Panc1 (cell line): Measurements from ENCODE around the gene CNEP1R1. TPM values are rescaled to one million over a fixed set of nuclear protein-coding genes. Genes with fewer than 3 reads are reported as not detected.

ENCODE experiments used
- ATAC-seq: fragments of 200-7000 bp; cut with Tn5 transposase; 2 replicates; pipeline ENCODE4 v1.9.1; 2020; ENCODE audit warnings: mild to moderate bottlenecking, moderate library complexity
- BruUV-seq: library from RNA; stranded (reverse); fragments of 400-500 nt; replicated peaks from 2 replicates; lab custom pipeline; 2021; lab: Mats Ljungman, UMichigan
- CTCF ChIA-PET: fragments of 300-600 bp; sonication (Branson Sonifier 250); formaldehyde crosslinking; loops from one replicate; lab custom pipeline; 2022; ENCODE audit warnings: antibody characterized with exemption; lab: Charles Lee
- POLR2A ChIA-PET: fragments of 300-600 bp; sonication (Branson Sonifier 250); formaldehyde crosslinking; loops from one replicate; lab custom pipeline; 2022; ENCODE audit warnings: antibody characterized with exemption; lab: Charles Lee
- DNase-seq: peaks from one replicate; pipeline ENCODE4 v3.0.0-alpha.2; 2010; ENCODE audit warnings: low read depth, low spot score
- H3K27ac ChIP-seq: 2 replicates; pipeline ENCODE4 v1.5.1; 2011; ENCODE audit warnings: mild to moderate bottlenecking, low read length, inconsistent platforms
- H3K27me3 ChIP-seq: fragments of 200-500 bp; sonication (Bioruptor generic); 2 replicates; pipeline ENCODE4 v1.6.0; 2014; ENCODE audit warnings: low read length, inconsistent platforms; ENCODE audit not compliant: control insufficient read depth, insufficient read depth
- H3K36me3 ChIP-seq: fragments of 200-500 bp; sonication (Bioruptor generic); 2 replicates; pipeline ENCODE4 v1.5.1; 2014; ENCODE audit warnings: inconsistent platforms, mild to moderate bottlenecking, low read length, moderate library complexity; ENCODE audit not compliant: control insufficient read depth, insufficient read depth
- H3K4me1 ChIP-seq: 2 replicates; pipeline ENCODE4 v1.5.1; 2011; ENCODE audit warnings: inconsistent platforms, mild to moderate bottlenecking, low read length, moderate library complexity; ENCODE audit not compliant: control insufficient read depth, insufficient read depth
- H3K4me3 ChIP-seq, 2 experiments: 2 replicates each; pipeline ENCODE4 v1.5.1; 2011 to 2012; ENCODE audit warnings: low read depth in 2 of 2, low read length in 2 of 2, mild to moderate bottlenecking in 2 of 2, inconsistent platforms in 1 of 2, moderate library complexity in 1 of 2
- H3K9me3 ChIP-seq: fragments of 200-500 bp; sonication (Bioruptor generic); 2 replicates; pipeline ENCODE4 v1.5.1; 2014; ENCODE audit warnings: low read depth, mild to moderate bottlenecking, inconsistent platforms, low read length, moderate library complexity; ENCODE audit not compliant: control insufficient read depth, insufficient read depth
- POLR2AphosphoS5 ChIP-seq: IDR thresholded peaks from 2 replicates; pipeline ENCODE4 v1.6.1; 2012; ENCODE audit warnings: mild to moderate bottlenecking, low read depth, low read length, moderate library complexity
- SIN3A ChIP-seq: IDR thresholded peaks from 2 replicates; pipeline ENCODE4 v1.6.1; 2012; ENCODE audit warnings: low read depth, mild to moderate bottlenecking, low read length, moderate library complexity, borderline replicate concordance; ENCODE audit not compliant: insufficient read depth
- TCF7L2 ChIP-seq: IDR thresholded peaks from 2 replicates; pipeline ENCODE4 v1.6.1; 2011; ENCODE audit warnings: mild to moderate bottlenecking, low read depth, low read length, inconsistent platforms
- in situ Hi-C: cut with HindIII; loops from 2 replicates; pipeline ENCODE4 v1.10.0; 2016; ENCODE audit warnings: low sequenced_read_pairs, low pct_unique_long_range_greater_than_20kb
- intact Hi-C: fragments of 100-400 bp; cut with micrococcal nuclease; formaldehyde crosslinking; loops from one replicate; pipeline ENCODE4 v1.10.0; 2022; ENCODE audit not compliant: unreplicated experiment
- total RNA-seq: library from RNA; stranded (reverse); gene quantifications from one replicate; pipeline ENCODE4 v1.2.1, GENCODE V29; 2021; ENCODE audit not compliant: unreplicated experiment
- TF ChIP-seq, protein P1 (sequence below): fragments of 450-650 bp; IDR thresholded peaks from 2 replicates; pipeline ENCODE4 v1.5.1; 2017; ENCODE audit warnings: mild to moderate bottlenecking
- TF ChIP-seq, protein P2 (sequence below), 2 experiments: IDR thresholded peaks; 2 replicates each; pipeline ENCODE4 v1.6.1; 2011 to 2012; ENCODE audit warnings: low read depth in 2 of 2, control low read depth in 1 of 2, low read length in 1 of 2, mild to moderate bottlenecking in 1 of 2, moderate library complexity in 1 of 2; ENCODE audit not compliant: insufficient read depth in 1 of 2

CNEP1R1 gene
- total RNA-seq, 1 experiment from 2014 or later: 22.0 TPM

DNA sequence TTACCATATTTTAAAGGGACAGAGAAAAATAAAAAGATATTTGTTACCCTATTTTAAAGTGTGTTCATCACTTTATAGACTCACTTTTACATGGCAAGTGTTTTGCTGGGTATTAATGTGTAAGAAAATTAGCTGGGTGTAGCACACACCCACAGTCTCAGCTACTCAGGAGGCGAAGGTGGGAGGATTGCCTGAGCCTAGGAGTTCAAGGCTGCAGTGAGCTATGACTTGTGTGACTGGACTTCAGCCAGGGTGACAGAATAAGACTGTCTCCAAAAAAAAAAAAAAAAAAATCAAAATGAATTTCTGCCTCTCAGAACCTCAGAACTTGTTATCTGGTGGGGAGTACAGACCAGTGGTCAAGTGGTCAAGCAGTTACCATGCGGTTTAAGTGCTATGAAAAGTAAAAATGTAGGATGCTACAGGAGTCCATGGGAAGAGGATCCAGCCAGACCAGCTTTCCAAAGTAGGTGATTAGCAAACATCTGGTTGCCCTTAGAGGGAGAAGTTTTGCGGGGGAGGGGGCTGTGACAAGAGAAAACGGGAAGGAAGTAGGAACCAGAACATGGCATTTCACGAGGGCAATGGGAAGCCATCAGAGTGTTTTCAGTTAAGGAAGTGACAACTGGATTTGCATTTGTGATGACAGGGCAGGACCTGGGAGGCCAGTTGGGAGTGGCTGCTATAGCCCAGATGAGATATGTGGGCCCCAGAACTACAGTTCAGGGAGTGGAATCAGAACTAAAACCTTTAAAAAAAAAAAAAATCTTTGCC is 13.9 kb downstream of the CNEP1R1 start:
- intact Hi-C loops: no loop called here
- DNase-seq: no peak
- TF ChIP-seq SIN3A (no peak), TCF7L2 (no peak), POLR2AphosphoS5 (no peak)
- TF ChIP-seq, protein P1, sequence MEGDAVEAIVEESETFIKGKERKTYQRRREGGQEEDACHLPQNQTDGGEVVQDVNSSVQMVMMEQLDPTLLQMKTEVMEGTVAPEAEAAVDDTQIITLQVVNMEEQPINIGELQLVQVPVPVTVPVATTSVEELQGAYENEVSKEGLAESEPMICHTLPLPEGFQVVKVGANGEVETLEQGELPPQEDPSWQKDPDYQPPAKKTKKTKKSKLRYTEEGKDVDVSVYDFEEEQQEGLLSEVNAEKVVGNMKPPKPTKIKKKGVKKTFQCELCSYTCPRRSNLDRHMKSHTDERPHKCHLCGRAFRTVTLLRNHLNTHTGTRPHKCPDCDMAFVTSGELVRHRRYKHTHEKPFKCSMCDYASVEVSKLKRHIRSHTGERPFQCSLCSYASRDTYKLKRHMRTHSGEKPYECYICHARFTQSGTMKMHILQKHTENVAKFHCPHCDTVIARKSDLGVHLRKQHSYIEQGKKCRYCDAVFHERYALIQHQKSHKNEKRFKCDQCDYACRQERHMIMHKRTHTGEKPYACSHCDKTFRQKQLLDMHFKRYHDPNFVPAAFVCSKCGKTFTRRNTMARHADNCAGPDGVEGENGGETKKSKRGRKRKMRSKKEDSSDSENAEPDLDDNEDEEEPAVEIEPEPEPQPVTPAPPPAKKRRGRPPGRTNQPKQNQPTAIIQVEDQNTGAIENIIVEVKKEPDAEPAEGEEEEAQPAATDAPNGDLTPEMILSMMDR: no peak
- TF ChIP-seq, protein P2, sequence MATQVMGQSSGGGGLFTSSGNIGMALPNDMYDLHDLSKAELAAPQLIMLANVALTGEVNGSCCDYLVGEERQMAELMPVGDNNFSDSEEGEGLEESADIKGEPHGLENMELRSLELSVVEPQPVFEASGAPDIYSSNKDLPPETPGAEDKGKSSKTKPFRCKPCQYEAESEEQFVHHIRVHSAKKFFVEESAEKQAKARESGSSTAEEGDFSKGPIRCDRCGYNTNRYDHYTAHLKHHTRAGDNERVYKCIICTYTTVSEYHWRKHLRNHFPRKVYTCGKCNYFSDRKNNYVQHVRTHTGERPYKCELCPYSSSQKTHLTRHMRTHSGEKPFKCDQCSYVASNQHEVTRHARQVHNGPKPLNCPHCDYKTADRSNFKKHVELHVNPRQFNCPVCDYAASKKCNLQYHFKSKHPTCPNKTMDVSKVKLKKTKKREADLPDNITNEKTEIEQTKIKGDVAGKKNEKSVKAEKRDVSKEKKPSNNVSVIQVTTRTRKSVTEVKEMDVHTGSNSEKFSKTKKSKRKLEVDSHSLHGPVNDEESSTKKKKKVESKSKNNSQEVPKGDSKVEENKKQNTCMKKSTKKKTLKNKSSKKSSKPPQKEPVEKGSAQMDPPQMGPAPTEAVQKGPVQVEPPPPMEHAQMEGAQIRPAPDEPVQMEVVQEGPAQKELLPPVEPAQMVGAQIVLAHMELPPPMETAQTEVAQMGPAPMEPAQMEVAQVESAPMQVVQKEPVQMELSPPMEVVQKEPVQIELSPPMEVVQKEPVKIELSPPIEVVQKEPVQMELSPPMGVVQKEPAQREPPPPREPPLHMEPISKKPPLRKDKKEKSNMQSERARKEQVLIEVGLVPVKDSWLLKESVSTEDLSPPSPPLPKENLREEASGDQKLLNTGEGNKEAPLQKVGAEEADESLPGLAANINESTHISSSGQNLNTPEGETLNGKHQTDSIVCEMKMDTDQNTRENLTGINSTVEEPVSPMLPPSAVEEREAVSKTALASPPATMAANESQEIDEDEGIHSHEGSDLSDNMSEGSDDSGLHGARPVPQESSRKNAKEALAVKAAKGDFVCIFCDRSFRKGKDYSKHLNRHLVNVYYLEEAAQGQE (IDR thresholded peaks at IDR 0.05; ENCODE audit: insufficient read depth in 1 of 2, low read depth in 2 of 2, low read length in 1 of 2): no peak
- H3K27me3 ChIP-seq: no peaks in the 10 kb centered on the region
- no peak for ATAC-seq
- H3K27ac ChIP-seq: no peak overlapping the region
- ChIA-PET CTCF (no interaction called here), POLR2A (no interaction called here)
- H3K4me3 ChIP-seq: no peak overlapping the region
- no peaks in the 10 kb centered on the region for H3K9me3 ChIP-seq
- H3K4me1 ChIP-seq: no peaks in the 10 kb centered on the region
- in situ Hi-C loops: no loop called here
- BruUV-seq: no TSS peak
- no peaks in the 10 kb centered on the region for H3K36me3 ChIP-seq

DNA sequence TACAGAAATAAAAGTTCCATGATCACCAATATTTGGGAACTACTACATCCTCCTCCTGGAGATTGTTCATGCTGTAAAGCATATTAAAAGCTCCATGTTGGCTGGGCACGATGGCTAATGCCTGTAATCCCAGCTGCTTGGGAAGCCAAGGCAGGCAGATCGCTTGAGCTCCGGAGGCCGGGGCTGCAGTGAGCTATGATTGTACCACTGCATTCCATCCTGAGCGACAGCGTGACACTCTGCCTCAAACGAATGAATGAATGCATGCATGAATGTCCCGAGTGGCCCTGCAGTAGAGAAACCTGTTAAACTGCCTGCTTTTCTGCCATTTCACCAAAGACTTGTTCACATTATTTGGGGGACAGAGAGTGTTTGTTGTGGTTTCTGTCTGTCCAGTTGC is 15.0 kb downstream of the CNEP1R1 start:
- ATAC-seq: no peak
- TF ChIP-seq, protein P1: no peak
- no peak for TF ChIP-seq TCF7L2
- TF ChIP-seq, protein P2 (IDR thresholded peaks at IDR 0.05; ENCODE audit: insufficient read depth in 1 of 2, low read depth in 2 of 2, low read length in 1 of 2): no peak
- no peak for TF ChIP-seq POLR2AphosphoS5
- TF ChIP-seq SIN3A: no peak
- ChIA-PET POLR2A (no interaction called here), CTCF (no interaction called here)
- DNase-seq: no peak
- Histone ChIP-seq H3K4me1 (no peaks in the 10 kb centered on the region), H3K9me3 (no peaks in the 10 kb centered on the region), H3K27me3 (no peaks in the 10 kb centered on the region), H3K36me3 (no peaks in the 10 kb centered on the region), H3K27ac (no peak overlapping the region), H3K4me3 (no peak overlapping the region)
- in situ Hi-C loops (no loop called here), intact Hi-C loops (no loop called here)
- no TSS peak for BruUV-seq
